WI38 (cell line): Measurements from ENCODE around the gene TRABD2B.

Experiments used
- H3K4me3 ChIP-seq: 2 replicates; pipeline ENCODE4 v1.5.1; 2011; ENCODE audit warnings: low read depth, mild to moderate bottlenecking, control low read depth, low read length
- TF ChIP-seq, protein P1 (sequence below): IDR thresholded peaks from 2 replicates; pipeline ENCODE4 v1.5.1; 2012; ENCODE audit warnings: low read depth, mild to moderate bottlenecking, control low read depth, low read length

The TRABD2B gene

DNA sequence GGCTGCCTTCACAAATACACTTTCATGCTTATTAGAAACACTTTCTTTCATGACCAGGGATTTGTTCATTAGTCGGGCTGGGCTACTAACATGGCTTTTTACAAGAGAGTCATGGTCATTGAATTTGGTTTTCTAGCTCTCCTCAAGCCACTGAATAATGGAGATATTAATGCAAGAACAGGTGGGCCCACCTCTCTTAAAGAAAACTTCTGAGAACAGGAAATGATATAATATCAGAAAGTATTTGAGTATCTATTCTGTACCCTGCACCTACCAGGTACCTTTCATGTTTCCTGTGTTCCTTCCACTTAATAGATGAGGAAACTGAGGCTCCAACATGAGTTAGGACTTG, 90.0 kb downstream of the TRABD2B start:
- TF ChIP-seq, protein P1, sequence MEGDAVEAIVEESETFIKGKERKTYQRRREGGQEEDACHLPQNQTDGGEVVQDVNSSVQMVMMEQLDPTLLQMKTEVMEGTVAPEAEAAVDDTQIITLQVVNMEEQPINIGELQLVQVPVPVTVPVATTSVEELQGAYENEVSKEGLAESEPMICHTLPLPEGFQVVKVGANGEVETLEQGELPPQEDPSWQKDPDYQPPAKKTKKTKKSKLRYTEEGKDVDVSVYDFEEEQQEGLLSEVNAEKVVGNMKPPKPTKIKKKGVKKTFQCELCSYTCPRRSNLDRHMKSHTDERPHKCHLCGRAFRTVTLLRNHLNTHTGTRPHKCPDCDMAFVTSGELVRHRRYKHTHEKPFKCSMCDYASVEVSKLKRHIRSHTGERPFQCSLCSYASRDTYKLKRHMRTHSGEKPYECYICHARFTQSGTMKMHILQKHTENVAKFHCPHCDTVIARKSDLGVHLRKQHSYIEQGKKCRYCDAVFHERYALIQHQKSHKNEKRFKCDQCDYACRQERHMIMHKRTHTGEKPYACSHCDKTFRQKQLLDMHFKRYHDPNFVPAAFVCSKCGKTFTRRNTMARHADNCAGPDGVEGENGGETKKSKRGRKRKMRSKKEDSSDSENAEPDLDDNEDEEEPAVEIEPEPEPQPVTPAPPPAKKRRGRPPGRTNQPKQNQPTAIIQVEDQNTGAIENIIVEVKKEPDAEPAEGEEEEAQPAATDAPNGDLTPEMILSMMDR = no peak
- no peak overlapping the region for H3K4me3 ChIP-seq

DNA sequence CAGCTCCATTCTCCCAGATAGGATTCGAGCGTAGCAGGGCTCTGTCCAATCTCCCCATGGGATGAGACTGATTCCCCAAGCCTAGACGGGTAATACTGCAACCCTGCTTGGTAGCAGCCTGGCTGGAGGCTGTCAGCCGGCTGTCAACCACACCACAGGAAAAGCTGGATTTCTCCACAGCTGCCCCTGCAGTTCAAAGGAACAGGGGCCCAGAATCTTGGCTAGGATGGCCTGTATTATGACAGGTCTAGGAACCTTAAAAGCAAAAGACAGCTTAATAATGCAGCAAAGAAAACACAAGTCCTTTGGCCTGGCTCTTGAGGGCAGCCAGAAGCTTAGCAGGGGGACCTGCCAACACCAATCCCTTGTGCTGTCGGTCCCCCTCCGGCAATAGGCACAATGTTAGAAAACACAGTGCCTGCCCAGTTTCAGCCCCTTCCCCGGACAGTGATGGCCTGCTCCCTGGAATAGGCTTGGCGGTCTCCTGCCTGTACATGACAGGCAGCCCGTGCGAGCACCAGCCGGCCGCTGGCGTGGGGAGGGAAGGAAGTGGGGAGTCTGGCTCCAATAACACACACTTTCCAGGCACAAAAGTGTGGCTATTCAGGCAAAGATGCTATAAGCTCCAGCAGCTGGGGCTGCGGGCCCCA, 90.5 kb downstream of the TRABD2B start:
- H3K4me3 ChIP-seq = no peak overlapping the region
- TF ChIP-seq, protein P1 = no peak

DNA sequence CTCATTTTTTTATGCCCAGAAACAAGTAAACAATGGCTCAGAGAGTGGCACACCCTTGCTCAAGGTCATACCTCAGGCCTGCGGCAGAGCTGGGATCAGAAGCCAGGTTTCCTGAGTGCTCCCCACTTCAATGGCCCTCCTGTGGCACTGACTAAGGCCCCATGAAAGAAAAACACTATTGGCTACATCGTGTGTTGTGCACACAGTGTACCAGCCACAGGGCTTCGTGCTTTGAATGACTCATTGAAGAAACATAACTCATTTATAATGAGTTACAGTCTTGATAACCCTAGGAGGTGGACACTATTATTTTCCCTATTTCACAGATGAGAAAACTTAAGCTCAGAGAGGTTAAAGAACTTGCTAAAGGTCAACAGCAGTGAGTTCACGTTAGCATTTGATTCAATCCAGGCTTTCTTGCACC, 91.2 kb downstream of the TRABD2B start:
- TF ChIP-seq, protein P1 = no peak
- no peak overlapping the region for H3K4me3 ChIP-seq

DNA sequence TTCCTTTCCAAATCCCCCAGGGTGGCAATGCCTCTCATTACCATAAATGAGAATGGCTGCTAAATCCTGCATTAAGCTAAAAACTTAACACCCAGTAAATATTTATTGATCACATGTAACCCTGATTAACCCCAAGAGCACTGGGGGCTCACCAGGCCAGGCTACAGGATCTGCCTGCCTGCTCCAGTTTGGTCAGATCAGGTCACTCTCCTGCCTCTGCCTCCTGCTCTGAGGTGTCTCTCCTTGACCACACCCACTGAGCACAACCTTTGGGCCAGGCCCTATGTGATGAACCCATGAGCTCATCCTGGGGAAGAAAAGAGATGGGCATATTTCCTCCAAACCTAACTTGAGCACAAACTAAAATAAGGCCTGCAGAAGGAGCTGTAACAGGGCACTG, 93.5 kb downstream of the TRABD2B start:
- TF ChIP-seq, protein P1 = no peak
- H3K4me3 ChIP-seq = no peak overlapping the region

DNA sequence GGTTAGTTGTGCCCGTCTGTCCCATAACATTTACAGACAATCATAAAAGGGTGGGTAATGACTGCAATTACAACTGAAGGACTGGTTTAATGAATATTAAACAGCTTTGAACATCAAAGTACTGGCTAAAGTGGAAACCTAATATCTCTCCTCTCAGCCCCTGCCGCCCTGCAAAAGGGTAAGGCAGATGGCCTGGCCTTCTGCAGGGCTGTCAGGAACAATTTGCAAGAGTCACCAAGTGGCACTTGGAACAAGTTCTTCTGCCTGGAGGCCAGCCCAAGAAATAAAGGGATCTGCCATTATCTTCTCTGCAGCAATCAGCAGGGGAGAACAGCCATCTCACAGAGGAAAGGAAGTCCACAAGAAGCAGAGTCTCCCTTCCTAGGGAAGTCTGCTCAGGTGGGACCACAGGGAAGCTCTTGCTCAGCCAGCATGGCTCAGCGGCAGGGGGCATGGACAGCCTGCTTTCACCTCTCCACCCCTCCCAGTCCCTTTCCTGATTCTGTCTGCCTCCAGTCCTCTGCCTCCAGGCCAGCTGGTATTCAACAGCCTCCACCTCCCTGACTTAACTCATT, 96.1 kb downstream of the TRABD2B start:
- TF ChIP-seq, protein P1 = no peak

DNA sequence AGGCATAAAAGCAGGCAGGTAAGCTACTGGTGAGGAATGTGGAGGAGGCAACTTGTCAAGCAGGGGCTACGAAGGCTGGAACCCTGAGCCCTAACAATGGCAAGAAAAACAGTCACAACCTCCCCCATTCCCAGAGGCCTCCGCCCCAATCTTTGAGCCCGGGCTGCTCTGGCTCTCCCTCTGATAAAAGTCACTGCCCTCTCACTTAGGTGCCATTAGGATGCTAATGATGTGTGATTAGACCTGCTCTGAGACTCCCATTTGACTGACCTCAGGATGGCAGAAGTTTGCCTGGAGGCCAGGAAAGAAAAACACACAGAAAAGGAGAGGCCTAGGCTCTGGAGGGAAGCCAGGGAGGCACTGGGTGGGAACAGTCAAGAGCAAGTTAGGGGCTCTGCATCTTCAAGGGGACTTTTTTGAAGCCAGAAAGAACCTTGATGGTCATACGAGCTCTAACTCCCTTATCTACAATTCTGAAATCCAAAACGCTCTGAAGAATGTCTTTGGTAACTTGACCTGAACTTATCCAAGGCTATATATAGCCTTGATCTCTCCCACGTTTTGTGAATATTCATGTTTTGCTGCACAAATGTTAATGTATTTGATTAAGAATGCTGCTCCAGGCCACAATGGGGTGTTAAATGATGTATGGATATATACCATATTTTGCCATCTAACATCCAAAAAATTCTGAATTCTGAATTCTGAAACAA, 98.9 kb downstream of the TRABD2B start:
- TF ChIP-seq, protein P1 = no peak
- H3K4me3 ChIP-seq = no peak overlapping the region

More for the DNA sequence above, 96.1 kb downstream of the TRABD2B start:
- H3K4me3 ChIP-seq = no peak overlapping the region
